Endothelial cell of umbilical vein (primary cell): ENCODE data around the gene NDUFA8. TPM values are rescaled to one million over a fixed set of nuclear protein-coding genes. Genes with fewer than 3 reads are reported as not detected.

Experiments
- BruUV-seq: library from RNA; stranded (reverse); fragments of 400-500 nt; replicated peaks from 2 replicates; lab custom pipeline; 2021; lab: Mats Ljungman, UMichigan
- CTCF ChIA-PET: fragments of 300-600, 350-600 bp; sonication (Branson Sonifier 250); formaldehyde crosslinking; loops from one replicate; lab custom pipeline; 2021; ENCODE audit warnings: antibody characterized with exemption, inconsistent platforms; lab: Charles Lee
- POLR2A ChIA-PET: fragments of 300-600, 350-600 bp; sonication (Branson Sonifier 250); formaldehyde crosslinking; loops from one replicate; lab custom pipeline; 2021; ENCODE audit warnings: antibody characterized with exemption, inconsistent platforms; lab: Charles Lee
- DNase-seq: peaks from one replicate; pipeline ENCODE4 v3.0.0-alpha.2; 2011; ENCODE audit warnings: low read depth, low spot score
- FAIRE-seq: peaks from 2 replicates; lab custom pipeline; 2011; peaks lifted over from hg19 to GRCh38; lab: Jason Lieb, UNC
- H2AFZ ChIP-seq: 2 replicates; pipeline ENCODE4 v1.6.0; 2012; ENCODE audit warnings: low read depth, low read length, control low read depth, inconsistent platforms
- H3K27ac ChIP-seq: 2 replicates; pipeline ENCODE4 v1.5.1; 2011; ENCODE audit warnings: low read depth, mild to moderate bottlenecking, control low read depth, low read length, moderate library complexity; ENCODE audit not compliant: insufficient read depth
- H3K27me3 ChIP-seq, 2 experiments: 2 replicates each; pipeline versions ENCODE4 v1.6.0 to v1.6.1; 2011; ENCODE audit warnings: low read length in 2 of 2, mixed read lengths in 1 of 2; ENCODE audit not compliant: control insufficient read depth in 2 of 2, insufficient read depth in 2 of 2
- H3K36me3 ChIP-seq, 2 experiments: 2 replicates in 1 of 2; 3 replicates in 1 of 2; pipeline ENCODE4 v1.5.1; 2011; ENCODE audit warnings: low read length in 2 of 2, mild to moderate bottlenecking in 1 of 2, moderate library complexity in 1 of 2; ENCODE audit not compliant: control insufficient read depth in 2 of 2, insufficient read depth in 2 of 2; ENCODE audit errors: extremely low read depth in 1 of 2
- H3K4me1 ChIP-seq: 3 replicates; pipeline ENCODE4 v1.5.1; 2011; ENCODE audit warnings: mild to moderate bottlenecking, low read length; ENCODE audit not compliant: control insufficient read depth, insufficient read depth; ENCODE audit errors: extremely low read depth
- H3K4me2 ChIP-seq: 2 replicates; pipeline ENCODE4 v1.6.1; 2011; ENCODE audit warnings: low read length, control low read depth, mixed read lengths; ENCODE audit not compliant: insufficient read depth
- H3K4me3 ChIP-seq, 3 experiments: fragments of 200-600 bp in 1 of 3; sonication (generic), shearing (Covaris generic) in 1 of 3; replicated peaks in 1 of 3; 2 replicates each; pipeline ENCODE4 v1.5.1; 2011 to 2016; ENCODE audit warnings: control low read depth in 3 of 3, low read length in 3 of 3, mild to moderate bottlenecking in 2 of 3, inconsistent platforms in 1 of 3, low read depth in 1 of 3, moderate library complexity in 1 of 3; ENCODE audit not compliant: insufficient read depth in 1 of 3
- H3K79me2 ChIP-seq: 2 replicates; pipeline ENCODE4 v1.6.0; 2012; ENCODE audit warnings: low read length, inconsistent platforms; ENCODE audit not compliant: control insufficient read depth, insufficient read depth
- H3K9ac ChIP-seq: replicated peaks from 2 replicates; pipeline ENCODE3; 2011; ENCODE audit warnings: low read length, control low read depth; ENCODE audit not compliant: insufficient read depth; ENCODE audit errors: extremely low read depth
- H3K9me1 ChIP-seq: replicated peaks from 3 replicates; pipeline ENCODE4 v1.6.0; 2011; ENCODE audit warnings: mild to moderate bottlenecking, low read length; ENCODE audit not compliant: control insufficient read depth, insufficient read depth; ENCODE audit errors: extremely low read depth
- H3K9me3 ChIP-seq: replicated peaks from 2 replicates; pipeline ENCODE4 v1.5.1; 2012; ENCODE audit warnings: low read length, inconsistent platforms; ENCODE audit not compliant: control insufficient read depth, insufficient read depth
- H4K20me1 ChIP-seq: replicated peaks from 2 replicates; pipeline ENCODE3; 2011; ENCODE audit warnings: mild to moderate bottlenecking, low read length; ENCODE audit not compliant: control insufficient read depth, insufficient read depth; ENCODE audit errors: extremely low read depth
- CTCF ChIP-seq, 2 donors: IDR thresholded peaks; 1 replicate in 1 of 2; 2 replicates in 1 of 2; pipeline ENCODE4 v1.5.1; 2011; ENCODE audit warnings: low read length in 2 of 2, mild to moderate bottlenecking in 2 of 2, moderate library complexity in 2 of 2, control low read depth in 1 of 2, inconsistent platforms in 1 of 2, low read depth in 1 of 2; ENCODE audit not compliant: insufficient read depth in 1 of 2; ENCODE audit errors: extremely low read depth in 1 of 2
- MAX ChIP-seq: IDR thresholded peaks from 2 replicates; pipeline ENCODE4 v1.6.1; 2011; ENCODE audit not compliant: insufficient read depth, insufficient read length
- POLR2A ChIP-seq: IDR thresholded peaks from 2 replicates; pipeline ENCODE4 v1.6.1; 2012; ENCODE audit warnings: low read depth, mild to moderate bottlenecking, control low read depth, low read length
- POLR2AphosphoS5 ChIP-seq: IDR thresholded peaks from 2 replicates; pipeline ENCODE4 v1.6.1; 2012; ENCODE audit warnings: low read depth, mild to moderate bottlenecking, control low read depth, low read length, moderate library complexity; ENCODE audit not compliant: insufficient read depth
- dilution Hi-C: fragments of 300-500 bp; cut with MboI; formaldehyde crosslinking; loops from one replicate; pipeline ENCODE4 v1.15.0; 2019; ENCODE audit warnings: low sequenced_read_pairs; ENCODE audit not compliant: extremely low pct_ligation_motif_present
- intact Hi-C: fragments of 100-400 bp; cut with micrococcal nuclease; formaldehyde crosslinking; loops from one replicate; pipeline ENCODE4 v1.10.0; 2022
- polyA plus RNA-seq, 4 experiments: library from polyadenylated mRNA; depleted of rRNA in 3 of 4; stranded (reverse) in 3 of 4; unstranded in 1 of 4; fragments of >200 nt; gene quantifications; 2 replicates each; pipeline versions ENCODE4 v1.2.1 to v1.2.3, GENCODE V29; 2011 to 2012; ENCODE audit warnings: missing spikeins in 1 of 4
- total RNA-seq: library from RNA; stranded (reverse); gene quantifications from 2 replicates; pipeline ENCODE4 v1.2.3, GENCODE V29; 2021

The NDUFA8 gene
- total and polyA plus RNA-seq, 2 donors (not counting 3 experiments of a cell fraction or from before 2014, with no cell fraction given): 68.2 to 100 TPM

GRCh38 chr9:122144836-122145591, 14.6 kb downstream of the NDUFA8 start:
- no peak overlapping the region for H3K4me3 ChIP-seq
- no peaks in the 10 kb centered on the region for H3K9me1 ChIP-seq
- H3K79me2 ChIP-seq: no peaks in the 10 kb centered on the region
- H2AFZ ChIP-seq: no peak overlapping the region
- ChIA-PET POLR2A (no interaction called here), CTCF (interaction anchor here (0.7 to 6.1 kb wide), 27 partner anchors 10 to 665 kb away, joined by 3 to 94 read pairs (median 4); partner anchors contain the start of genes LHX6, MORN5, MRRF and NDUFA8)
- H3K36me3 ChIP-seq: peaks cover 4 to 7% of the 10 kb centered on the region in 2 experiments
- no TSS peak for BruUV-seq
- H3K9ac ChIP-seq: no peak overlapping the region
- H3K4me2 ChIP-seq: no peak overlapping the region
- DNase-seq: peak; percentile 60
- TF ChIP-seq CTCF (IDR thresholded peaks at IDR 0.05; ENCODE audit: extremely low read depth in 1 of 2, insufficient read depth in 1 of 2, low read depth in 1 of 2, low read length in 2 of 2) (peak; percentile 53 to 62), MAX (no peak), POLR2A (no peak), POLR2AphosphoS5 (no peak)
- H3K9me3 ChIP-seq: no peaks in the 10 kb centered on the region
- no peaks in the 10 kb centered on the region for H4K20me1 ChIP-seq
- H3K4me1 ChIP-seq: peaks cover 45% of the 10 kb centered on the region
- H3K27ac ChIP-seq: no peak overlapping the region
- intact Hi-C loops: loop anchor here (2.0 kb wide), 1 partner anchor 20 kb away; no protein-coding TSS in a partner anchor
- dilution Hi-C loops: no loop called here
- peak; percentile 70 for FAIRE-seq
- no peaks in the 10 kb centered on the region for H3K27me3 ChIP-seq
